HCT116 (cell line): ENCODE results near the gene PLEKHA5. TPM values are rescaled to one million over a fixed set of nuclear protein-coding genes. Genes with fewer than 3 reads are reported as not detected.

Experiments
- ATAC-seq: fragments of 200-7000 bp; cut with Tn5 transposase; 2 replicates; pipeline ENCODE4 v1.9.1; 2020; ENCODE audit warnings: mild to moderate bottlenecking, moderate library complexity
- BruUV-seq: library from RNA; stranded (reverse); fragments of 400-500 nt; replicated peaks from 2 replicates; lab custom pipeline; 2021; lab: Mats Ljungman, UMichigan
- CTCF ChIA-PET: fragments of 300-600 bp; sonication (Branson Sonifier 250); formaldehyde crosslinking; loops from one replicate; lab custom pipeline; 2021; ENCODE audit warnings: antibody characterized with exemption; lab: Charles Lee
- POLR2A ChIA-PET: fragments of 300-600, 350-600 bp; sonication (Branson Sonifier 250); formaldehyde crosslinking; loops from one replicate; lab custom pipeline; 2021; ENCODE audit warnings: antibody characterized with exemption; lab: Charles Lee
- RAD21 ChIA-PET, 2 experiments: fragments of 300-600 bp; sonication (Branson Sonifier 250); formaldehyde crosslinking; loops; one replicate each; lab custom pipeline; 2023; ENCODE audit warnings: low total read pairs in 2 of 2; ENCODE audit not compliant: uncharacterized antibody in 2 of 2, unreplicated experiment in 2 of 2, low non-redundant PET in 1 of 2; lab: Charles Lee
- DNase-seq: peaks from one replicate; pipeline ENCODE4 v3.0.0-alpha.2; 2010; ENCODE audit warnings: low read depth, low spot score
- H2AFZ ChIP-seq: fragments of 200-600 bp; shearing (Covaris generic), sonication (generic); 2 replicates; pipeline ENCODE4 v1.6.1; 2017; ENCODE audit warnings: low read depth, mixed run types, mixed read lengths, antibody characterized with exemption, low read length; ENCODE audit not compliant: poor library complexity, severe bottlenecking
- H3K27ac ChIP-seq: 2 replicates; pipeline ENCODE4 v1.5.1; 2012; ENCODE audit warnings: low read depth, low read length
- H3K27me3 ChIP-seq: fragments of 200-600 bp; sonication (generic); 2 replicates; pipeline ENCODE4 v1.6.1; 2016; ENCODE audit warnings: mixed run types, low read length, mixed read lengths; ENCODE audit not compliant: insufficient read depth
- H3K36me3 ChIP-seq, 2 experiments: fragments of 200-500 bp in 1 of 2; fragments of 200-600 bp in 1 of 2; sonication (Bioruptor generic) in 1 of 2; sonication (generic) in 1 of 2; 2 replicates each; pipeline versions ENCODE4 v1.5.1 to v1.6.1; 2014 to 2016; ENCODE audit warnings: low read length in 2 of 2, inconsistent platforms in 1 of 2, mixed read lengths in 1 of 2, mixed run types in 1 of 2; ENCODE audit not compliant: insufficient read depth in 2 of 2, control insufficient read depth in 1 of 2
- H3K4me1 ChIP-seq, 2 experiments: fragments of 200-600 bp in 1 of 2; sonication (generic) in 1 of 2; 2 replicates each; pipeline versions ENCODE4 v1.5.1 to v1.6.1; 2012 to 2017; ENCODE audit warnings: low read length in 2 of 2, inconsistent platforms in 1 of 2, mild to moderate bottlenecking in 1 of 2, mixed read lengths in 1 of 2, mixed run types in 1 of 2, moderate library complexity in 1 of 2; ENCODE audit not compliant: insufficient read depth in 2 of 2, control insufficient read depth in 1 of 2
- H3K4me2 ChIP-seq: fragments of 200-600 bp; sonication (generic); 2 replicates; pipeline ENCODE4 v1.6.1; 2017; ENCODE audit warnings: mixed run types, low read length, mixed read lengths
- H3K4me3 ChIP-seq, 2 experiments: fragments of 200-600 bp in 1 of 2; sonication (generic) in 1 of 2; replicated peaks in 1 of 2; 2 replicates each; pipeline ENCODE4 v1.5.1; 2011 to 2016; ENCODE audit warnings: low read length in 2 of 2, control low read depth in 1 of 2, low read depth in 1 of 2, mild to moderate bottlenecking in 1 of 2, mixed read lengths in 1 of 2, mixed run types in 1 of 2
- H3K79me2 ChIP-seq: fragments of 200-600 bp; sonication (generic); 2 replicates; pipeline ENCODE4 v1.6.1; 2017; ENCODE audit warnings: mild to moderate bottlenecking, mixed run types, low read length, moderate library complexity, mixed read lengths; ENCODE audit not compliant: insufficient read depth
- H3K9ac ChIP-seq: fragments of 200-600 bp; sonication (generic); 2 replicates; pipeline ENCODE4 v1.6.1; 2016; ENCODE audit warnings: low read length, mixed read lengths
- H3K9me2 ChIP-seq: fragments of 200-600 bp; sonication (generic), shearing (Covaris generic); 2 replicates; pipeline ENCODE4 v1.6.1; 2017; ENCODE audit warnings: mixed run types, mild to moderate bottlenecking, moderate library complexity; ENCODE audit not compliant: insufficient read depth
- H3K9me3 ChIP-seq, 2 experiments: fragments of 200-500 bp in 1 of 2; fragments of 200-600 bp in 1 of 2; sonication (Bioruptor generic) in 1 of 2; sonication (generic) in 1 of 2; 2 replicates each; pipeline ENCODE4 v1.6.1; 2014 to 2017; ENCODE audit warnings: low read length in 2 of 2, mixed read lengths in 2 of 2, inconsistent platforms in 1 of 2, low read depth in 1 of 2, mild to moderate bottlenecking in 1 of 2, mixed run types in 1 of 2, moderate library complexity in 1 of 2; ENCODE audit not compliant: control insufficient read depth in 1 of 2, insufficient read depth in 1 of 2
- H4K20me1 ChIP-seq: fragments of 200-600 bp; sonication (generic), shearing (Covaris generic); 2 replicates; pipeline ENCODE4 v1.6.1; 2017; ENCODE audit warnings: mixed run types, mild to moderate bottlenecking, moderate library complexity; ENCODE audit not compliant: insufficient read depth
- ELF1 ChIP-seq: IDR thresholded peaks from 2 replicates; pipeline ENCODE4 v1.6.1; 2012; ENCODE audit warnings: low read depth, borderline replicate concordance
- EZH2 ChIP-seq: fragments of 200-600 bp; sonication (generic); IDR thresholded peaks from 2 replicates; pipeline ENCODE4 v1.6.1; 2017; ENCODE audit warnings: antibody characterized with exemption, mixed run types
- JUND ChIP-seq: IDR thresholded peaks from 2 replicates; pipeline ENCODE4 v1.6.1; 2012
- SP1 ChIP-seq: IDR thresholded peaks from 2 replicates; pipeline ENCODE4 v1.6.1; 2012; ENCODE audit warnings: low read depth
- TCF7L2 ChIP-seq: IDR thresholded peaks from 2 replicates; pipeline ENCODE4 v1.7.0; 2011; ENCODE audit warnings: borderline replicate concordance, inconsistent platforms; ENCODE audit not compliant: insufficient read depth, insufficient read length; ENCODE audit errors: extremely low read depth
- ZNF274 ChIP-seq: fragments of 200-500 bp; sonication (Bioruptor generic); IDR thresholded peaks from 2 replicates; pipeline ENCODE4 v1.6.1; 2014; ENCODE audit warnings: mild to moderate bottlenecking, low read depth, low read length, inconsistent platforms
- intact Hi-C: fragments of 100-400 bp; cut with micrococcal nuclease; formaldehyde crosslinking; loops from 2 replicates; pipeline ENCODE4 v1.10.0; 2022
- total RNA-seq: library from RNA; stranded (reverse); gene quantifications from one replicate; pipeline ENCODE4 v1.2.1, GENCODE V29; 2021; ENCODE audit not compliant: unreplicated experiment
- TF ChIP-seq, protein P1 (sequence below), 3 experiments: fragments of 200-600 bp in 1 of 3; sonication (generic) in 1 of 3; IDR thresholded peaks in 2 of 3; conservative IDR thresholded peaks in 1 of 3; 2 replicates each; pipeline ENCODE4 v1.5.1; 2012 to 2017; ENCODE audit warnings: low read depth in 2 of 3, low read length in 2 of 3, antibody characterized with exemption in 1 of 3, borderline replicate concordance in 1 of 3, control low read depth in 1 of 3, mild to moderate bottlenecking in 1 of 3, mixed read lengths in 1 of 3, mixed run types in 1 of 3, moderate library complexity in 1 of 3; ENCODE audit not compliant: insufficient read depth in 1 of 3
- TF ChIP-seq, protein P2 (sequence below): IDR thresholded peaks from 2 replicates; pipeline ENCODE4 v1.6.1; 2012
- TF ChIP-seq, protein P3 (sequence below): IDR thresholded peaks from 2 replicates; pipeline ENCODE4 v1.6.1; 2011; ENCODE audit warnings: mild to moderate bottlenecking, low read length, moderate library complexity; ENCODE audit not compliant: insufficient replicate concordance; ENCODE audit errors: extremely low read depth
- TF ChIP-seq, protein P4 (sequence below): IDR thresholded peaks from 2 replicates; pipeline ENCODE4 v1.6.1; 2012; ENCODE audit warnings: low read depth

PLEKHA5 gene
- total RNA-seq, 1 experiment from 2014 or later, result 18.9 TPM

DNA sequence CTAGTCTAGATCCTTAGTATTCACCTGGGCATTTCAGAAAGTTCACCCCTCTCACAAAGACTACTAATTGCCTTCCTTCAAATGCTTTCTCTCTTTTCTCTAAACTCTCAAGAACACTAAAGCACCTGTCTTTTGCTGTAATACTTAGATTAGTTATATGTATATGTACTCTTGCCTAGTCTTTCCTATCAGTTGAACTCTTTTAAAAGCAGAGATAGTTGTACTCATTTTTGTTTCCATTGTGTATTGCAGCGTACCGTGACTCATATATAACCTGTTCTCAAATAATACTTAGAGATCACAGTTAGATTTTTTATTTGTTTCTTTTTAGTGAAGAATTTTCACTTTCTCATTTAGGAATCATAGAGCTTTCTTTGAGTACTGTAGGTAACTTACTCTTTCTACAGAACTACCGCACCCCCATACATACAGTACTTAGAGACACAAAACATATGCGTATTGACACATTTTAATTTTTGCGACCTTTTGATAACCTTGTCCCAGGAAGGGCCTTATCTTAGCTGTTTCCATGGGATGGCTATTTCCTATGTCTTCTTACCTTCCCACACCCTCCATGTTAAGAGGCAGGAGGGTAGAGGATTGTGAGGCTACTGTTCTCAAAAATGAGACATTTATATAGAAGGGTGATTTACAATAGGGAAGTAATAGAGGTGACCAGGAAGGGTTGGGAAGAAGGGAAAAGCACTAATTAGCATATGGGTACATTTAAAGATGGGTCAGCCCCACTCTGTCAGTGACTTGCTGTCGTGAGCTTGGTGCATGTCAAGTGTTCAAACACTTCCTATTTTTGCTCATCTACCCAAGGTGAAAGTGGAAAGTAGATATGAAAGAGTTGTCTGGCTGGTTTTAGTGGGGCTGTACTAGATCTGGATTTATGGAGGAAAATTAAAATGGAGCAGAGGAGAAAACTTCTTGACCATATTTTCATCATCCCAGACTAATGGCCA is 74.3 kb downstream of the PLEKHA5 start:
- POLR2A ChIA-PET, result no interaction called here

More for the DNA sequence above, 74.3 kb downstream of the PLEKHA5 start:
- H3K4me1 ChIP-seq, result no peaks in the 10 kb centered on the region
- ATAC-seq (no peak), DNase-seq (no peak)
- no peak overlapping the region for H3K4me2 ChIP-seq
- intact Hi-C loops, result no loop called here
- H3K4me3 ChIP-seq, result no peak overlapping the region
- TF ChIP-seq, protein P1, sequence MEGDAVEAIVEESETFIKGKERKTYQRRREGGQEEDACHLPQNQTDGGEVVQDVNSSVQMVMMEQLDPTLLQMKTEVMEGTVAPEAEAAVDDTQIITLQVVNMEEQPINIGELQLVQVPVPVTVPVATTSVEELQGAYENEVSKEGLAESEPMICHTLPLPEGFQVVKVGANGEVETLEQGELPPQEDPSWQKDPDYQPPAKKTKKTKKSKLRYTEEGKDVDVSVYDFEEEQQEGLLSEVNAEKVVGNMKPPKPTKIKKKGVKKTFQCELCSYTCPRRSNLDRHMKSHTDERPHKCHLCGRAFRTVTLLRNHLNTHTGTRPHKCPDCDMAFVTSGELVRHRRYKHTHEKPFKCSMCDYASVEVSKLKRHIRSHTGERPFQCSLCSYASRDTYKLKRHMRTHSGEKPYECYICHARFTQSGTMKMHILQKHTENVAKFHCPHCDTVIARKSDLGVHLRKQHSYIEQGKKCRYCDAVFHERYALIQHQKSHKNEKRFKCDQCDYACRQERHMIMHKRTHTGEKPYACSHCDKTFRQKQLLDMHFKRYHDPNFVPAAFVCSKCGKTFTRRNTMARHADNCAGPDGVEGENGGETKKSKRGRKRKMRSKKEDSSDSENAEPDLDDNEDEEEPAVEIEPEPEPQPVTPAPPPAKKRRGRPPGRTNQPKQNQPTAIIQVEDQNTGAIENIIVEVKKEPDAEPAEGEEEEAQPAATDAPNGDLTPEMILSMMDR (IDR thresholded peaks at IDR 0.05 in 2 of 3, conservative IDR thresholded peaks at IDR 0.05 in 1 of 3; ENCODE audit: borderline replicate concordance in 1 of 3, insufficient read depth in 1 of 3, low read depth in 2 of 3, low read length in 2 of 3), result no peak
- TF ChIP-seq, protein P2, sequence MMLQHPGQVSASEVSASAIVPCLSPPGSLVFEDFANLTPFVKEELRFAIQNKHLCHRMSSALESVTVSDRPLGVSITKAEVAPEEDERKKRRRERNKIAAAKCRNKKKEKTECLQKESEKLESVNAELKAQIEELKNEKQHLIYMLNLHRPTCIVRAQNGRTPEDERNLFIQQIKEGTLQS, result no peak
- TF ChIP-seq, protein P3, sequence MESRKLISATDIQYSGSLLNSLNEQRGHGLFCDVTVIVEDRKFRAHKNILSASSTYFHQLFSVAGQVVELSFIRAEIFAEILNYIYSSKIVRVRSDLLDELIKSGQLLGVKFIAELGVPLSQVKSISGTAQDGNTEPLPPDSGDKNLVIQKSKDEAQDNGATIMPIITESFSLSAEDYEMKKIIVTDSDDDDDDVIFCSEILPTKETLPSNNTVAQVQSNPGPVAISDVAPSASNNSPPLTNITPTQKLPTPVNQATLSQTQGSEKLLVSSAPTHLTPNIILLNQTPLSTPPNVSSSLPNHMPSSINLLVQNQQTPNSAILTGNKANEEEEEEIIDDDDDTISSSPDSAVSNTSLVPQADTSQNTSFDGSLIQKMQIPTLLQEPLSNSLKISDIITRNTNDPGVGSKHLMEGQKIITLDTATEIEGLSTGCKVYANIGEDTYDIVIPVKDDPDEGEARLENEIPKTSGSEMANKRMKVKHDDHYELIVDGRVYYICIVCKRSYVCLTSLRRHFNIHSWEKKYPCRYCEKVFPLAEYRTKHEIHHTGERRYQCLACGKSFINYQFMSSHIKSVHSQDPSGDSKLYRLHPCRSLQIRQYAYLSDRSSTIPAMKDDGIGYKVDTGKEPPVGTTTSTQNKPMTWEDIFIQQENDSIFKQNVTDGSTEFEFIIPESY, result no peak
- TF ChIP-seq SP1 (no peak), TCF7L2 (no peak), ZNF274 (no peak), EZH2 (no peak), JUND (no peak), ELF1 (no peak)
- TF ChIP-seq, protein P4, sequence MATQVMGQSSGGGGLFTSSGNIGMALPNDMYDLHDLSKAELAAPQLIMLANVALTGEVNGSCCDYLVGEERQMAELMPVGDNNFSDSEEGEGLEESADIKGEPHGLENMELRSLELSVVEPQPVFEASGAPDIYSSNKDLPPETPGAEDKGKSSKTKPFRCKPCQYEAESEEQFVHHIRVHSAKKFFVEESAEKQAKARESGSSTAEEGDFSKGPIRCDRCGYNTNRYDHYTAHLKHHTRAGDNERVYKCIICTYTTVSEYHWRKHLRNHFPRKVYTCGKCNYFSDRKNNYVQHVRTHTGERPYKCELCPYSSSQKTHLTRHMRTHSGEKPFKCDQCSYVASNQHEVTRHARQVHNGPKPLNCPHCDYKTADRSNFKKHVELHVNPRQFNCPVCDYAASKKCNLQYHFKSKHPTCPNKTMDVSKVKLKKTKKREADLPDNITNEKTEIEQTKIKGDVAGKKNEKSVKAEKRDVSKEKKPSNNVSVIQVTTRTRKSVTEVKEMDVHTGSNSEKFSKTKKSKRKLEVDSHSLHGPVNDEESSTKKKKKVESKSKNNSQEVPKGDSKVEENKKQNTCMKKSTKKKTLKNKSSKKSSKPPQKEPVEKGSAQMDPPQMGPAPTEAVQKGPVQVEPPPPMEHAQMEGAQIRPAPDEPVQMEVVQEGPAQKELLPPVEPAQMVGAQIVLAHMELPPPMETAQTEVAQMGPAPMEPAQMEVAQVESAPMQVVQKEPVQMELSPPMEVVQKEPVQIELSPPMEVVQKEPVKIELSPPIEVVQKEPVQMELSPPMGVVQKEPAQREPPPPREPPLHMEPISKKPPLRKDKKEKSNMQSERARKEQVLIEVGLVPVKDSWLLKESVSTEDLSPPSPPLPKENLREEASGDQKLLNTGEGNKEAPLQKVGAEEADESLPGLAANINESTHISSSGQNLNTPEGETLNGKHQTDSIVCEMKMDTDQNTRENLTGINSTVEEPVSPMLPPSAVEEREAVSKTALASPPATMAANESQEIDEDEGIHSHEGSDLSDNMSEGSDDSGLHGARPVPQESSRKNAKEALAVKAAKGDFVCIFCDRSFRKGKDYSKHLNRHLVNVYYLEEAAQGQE, result no peak
- no TSS peak for BruUV-seq
- ChIA-PET CTCF (no interaction called here), RAD21 (no interaction called here)
- peaks cover 21% of the 10 kb centered on the region for H3K79me2 ChIP-seq
- no peak overlapping the region for H2AFZ ChIP-seq
- no peaks in the 10 kb centered on the region for H3K9me3 ChIP-seq
- H3K9me2 ChIP-seq, result no peaks in the 10 kb centered on the region
- no peak overlapping the region for H3K27ac ChIP-seq
- H4K20me1 ChIP-seq, result no peaks in the 10 kb centered on the region
- H3K9ac ChIP-seq, result no peak overlapping the region
- H3K27me3 ChIP-seq, result no peaks in the 10 kb centered on the region
- no peaks in the 10 kb centered on the region for H3K36me3 ChIP-seq
